Measurements from ENCODE around the gene ZNF318.
A peak's percentile ranks its signal among the peaks of the same experiment; 100 is the strongest.
"Not testable (repeated sequence)": the region's sequence is repeated elsewhere in the genome, so short reads cannot be mapped to it uniquely, and the experiment has no call there.

The ZNF318 gene

DNA sequence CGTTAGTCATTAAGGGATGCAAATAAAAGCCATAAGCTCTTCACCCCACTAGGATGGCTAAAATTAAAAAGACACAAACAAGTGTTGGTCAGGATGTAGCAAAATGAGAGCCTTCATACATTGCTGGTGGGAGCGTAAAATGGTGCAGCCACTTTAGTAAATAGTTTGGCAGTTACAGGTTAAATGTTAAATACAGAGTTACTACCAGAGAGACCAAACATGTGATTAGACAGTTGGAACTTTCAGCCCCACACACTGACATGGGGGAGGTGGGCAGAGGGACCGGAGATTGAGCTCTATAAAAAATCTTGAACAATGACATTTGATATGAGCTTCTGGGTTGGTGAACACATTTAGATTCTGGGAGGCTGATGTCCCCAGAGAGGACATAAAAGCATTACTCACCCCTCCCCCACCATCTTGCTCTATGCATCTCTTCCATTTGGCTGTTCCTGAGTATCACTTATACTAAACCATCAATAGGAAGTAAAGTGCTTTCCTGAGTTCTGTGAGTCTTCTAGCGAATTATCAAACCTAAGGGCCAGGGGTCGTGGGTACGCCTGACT lies 20.4 kb upstream of the ZNF318 start:
- H3K9me2 ChIP-seq (replicated peaks; ENCODE audit: insufficient read depth, low read length) = no peaks in the 10 kb centered on the region
- H2AFZ ChIP-seq (ENCODE audit: low read depth, low read length, severe bottlenecking) = no peak overlapping the region
- H3K27me3 ChIP-seq (ENCODE audit: low read length) = no peaks in the 10 kb centered on the region
- no peak overlapping the region for H3K4me3 ChIP-seq (ENCODE audit: insufficient read depth, low read length, poor library complexity, severe bottlenecking)
- H3K9ac ChIP-seq (ENCODE audit: low read length) = no peak overlapping the region
- peak overlapping the region; percentile 2 for H3K4me2 ChIP-seq (ENCODE audit: low read depth, low read length, poor library complexity, severe bottlenecking)
- no peaks in the 10 kb centered on the region for H3K79me2 ChIP-seq (ENCODE audit: insufficient read depth, low read length)
- no peaks in the 10 kb centered on the region for H4K20me1 ChIP-seq (ENCODE audit: low read depth, low read length)
- peaks cover 20% of the 10 kb centered on the region for H3F3A ChIP-seq (ENCODE audit: insufficient read depth)
- no peaks in the 10 kb centered on the region for H3K9me3 ChIP-seq (ENCODE audit: insufficient read depth, low read length)
- TF ChIP-seq EZH2phosphoT487 (conservative IDR thresholded peaks at IDR 0.05; ENCODE audit: low read length) (no peak), CTCF (IDR thresholded peaks at IDR 0.05; ENCODE audit: insufficient read depth, low read length, poor library complexity, severe bottlenecking) (no peak)
- H3K36me3 ChIP-seq (ENCODE audit: low read length) = no peaks in the 10 kb centered on the region
- no peak overlapping the region for H3K27ac ChIP-seq (ENCODE audit: low read depth, low read length)

DNA sequence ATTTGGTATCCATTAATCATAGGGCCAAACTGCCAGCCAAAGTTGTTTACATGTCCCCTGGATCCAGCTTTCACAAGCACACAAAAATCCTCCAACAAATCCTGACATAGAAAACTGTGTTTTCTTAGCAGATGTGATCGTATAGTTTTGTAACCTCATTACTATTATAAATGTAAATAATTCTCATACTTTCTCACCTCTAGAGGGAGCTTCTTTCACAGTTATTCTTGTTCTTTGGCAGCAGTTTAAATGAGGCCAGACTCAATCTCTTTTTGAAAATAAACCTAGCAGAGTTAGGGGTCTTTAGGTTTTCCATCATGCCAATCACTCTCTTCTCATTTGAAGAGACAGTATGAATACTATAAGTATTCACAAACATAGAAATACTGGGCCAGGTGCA lies 17.0 kb upstream of the ZNF318 start:
- Histone ChIP-seq H2AFZ (ENCODE audit: low read depth, low read length, severe bottlenecking) (peak overlapping the region; percentile 68), H3K9me2 (replicated peaks; ENCODE audit: insufficient read depth, low read length) (no peaks in the 10 kb centered on the region), H3K4me3 (ENCODE audit: insufficient read depth, low read length, poor library complexity, severe bottlenecking) (no peak overlapping the region), H3K9me3 (ENCODE audit: insufficient read depth, low read length) (no peaks in the 10 kb centered on the region), H3K27me3 (ENCODE audit: low read length) (no peaks in the 10 kb centered on the region), H3K79me2 (ENCODE audit: insufficient read depth, low read length) (no peaks in the 10 kb centered on the region), H3K9ac (ENCODE audit: low read length) (peak overlapping the region; percentile 54), H3K27ac (ENCODE audit: low read depth, low read length) (peak overlapping the region; percentile 95), H3F3A (ENCODE audit: insufficient read depth) (peaks cover 54% of the 10 kb centered on the region), H4K20me1 (ENCODE audit: low read depth, low read length) (no peaks in the 10 kb centered on the region), H3K36me3 (ENCODE audit: low read length) (no peaks in the 10 kb centered on the region), H3K4me2 (ENCODE audit: low read depth, low read length, poor library complexity, severe bottlenecking) (peak overlapping the region; percentile 60)
- TF ChIP-seq CTCF (IDR thresholded peaks at IDR 0.05; ENCODE audit: insufficient read depth, low read length, poor library complexity, severe bottlenecking) (peak; percentile 61), EZH2phosphoT487 (conservative IDR thresholded peaks at IDR 0.05; ENCODE audit: low read length) (no peak)

DNA sequence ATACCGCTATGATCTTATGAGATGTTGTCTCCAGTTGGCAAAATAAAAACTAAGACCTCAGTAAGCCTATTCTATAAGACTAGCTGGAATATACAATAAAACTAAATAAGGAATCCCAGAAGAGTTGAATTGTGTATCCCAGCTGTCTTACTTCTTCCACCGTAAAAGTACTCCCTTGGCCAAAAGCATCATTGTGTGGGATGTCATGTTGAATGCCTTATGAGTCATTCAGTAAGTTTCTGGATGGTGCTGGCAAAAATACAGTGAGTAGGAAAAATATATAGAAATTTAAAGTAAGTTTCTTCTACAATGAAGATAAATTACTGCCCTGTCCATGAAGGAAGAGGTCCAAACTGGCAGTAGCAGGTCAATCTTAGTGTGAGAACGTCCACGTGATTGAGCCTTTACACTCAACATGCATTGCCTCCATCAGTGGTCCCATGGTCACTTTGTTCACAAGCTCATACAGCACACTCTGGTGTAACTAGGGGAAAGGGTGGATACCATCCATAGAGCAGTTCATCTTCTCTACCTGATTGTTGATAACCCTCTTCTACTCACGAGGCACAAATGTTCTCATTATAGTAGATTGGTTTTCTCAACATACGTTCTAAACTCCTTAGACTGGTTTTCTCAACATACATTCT lies 13.7 kb upstream of the ZNF318 start:
- peak overlapping the region; percentile 60 for H3K4me2 ChIP-seq (ENCODE audit: low read depth, low read length, poor library complexity, severe bottlenecking)
- peaks cover 85% of the 10 kb centered on the region for H3F3A ChIP-seq (ENCODE audit: insufficient read depth)
- peak overlapping the region; percentile 3 for H3K4me3 ChIP-seq (ENCODE audit: insufficient read depth, low read length, poor library complexity, severe bottlenecking)
- H3K9me2 ChIP-seq (replicated peaks; ENCODE audit: insufficient read depth, low read length) = no peaks in the 10 kb centered on the region
- no peaks in the 10 kb centered on the region for H3K79me2 ChIP-seq (ENCODE audit: insufficient read depth, low read length)
- H2AFZ ChIP-seq (ENCODE audit: low read depth, low read length, severe bottlenecking) = no peak overlapping the region
- no peaks in the 10 kb centered on the region for H4K20me1 ChIP-seq (ENCODE audit: low read depth, low read length)
- no peaks in the 10 kb centered on the region for H3K9me3 ChIP-seq (ENCODE audit: insufficient read depth, low read length)
- no peaks in the 10 kb centered on the region for H3K27me3 ChIP-seq (ENCODE audit: low read length)
- H3K27ac ChIP-seq (ENCODE audit: low read depth, low read length) = peak overlapping the region; percentile 95
- no peaks in the 10 kb centered on the region for H3K36me3 ChIP-seq (ENCODE audit: low read length)
- no peak for TF ChIP-seq EZH2phosphoT487 (conservative IDR thresholded peaks at IDR 0.05; ENCODE audit: low read length)
- no peak for TF ChIP-seq CTCF (IDR thresholded peaks at IDR 0.05; ENCODE audit: insufficient read depth, low read length, poor library complexity, severe bottlenecking)
- H3K9ac ChIP-seq (ENCODE audit: low read length) = peak overlapping the region; percentile 54

DNA sequence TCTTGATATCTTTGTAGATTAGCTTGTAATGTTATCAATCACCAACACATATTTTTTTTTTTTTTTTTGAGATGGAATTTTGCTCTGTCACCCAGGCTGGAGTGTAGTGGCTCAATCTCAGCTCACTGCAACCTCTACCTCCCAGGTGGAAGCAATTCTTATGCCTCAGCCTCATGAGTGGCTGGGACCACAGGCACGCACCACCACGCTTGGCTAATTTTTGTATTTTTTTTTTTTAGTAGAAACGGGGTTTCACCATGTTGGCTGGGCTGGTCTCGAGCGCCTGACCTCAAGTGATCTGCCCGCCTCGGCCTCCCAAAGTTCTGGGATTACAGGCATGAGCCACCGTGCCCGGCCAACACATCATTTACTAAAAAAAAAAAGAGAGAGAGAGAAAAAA lies 11.4 kb upstream of the ZNF318 start:
- Histone ChIP-seq H3F3A (ENCODE audit: insufficient read depth) (peaks cover 91% of the 10 kb centered on the region), H3K9ac (ENCODE audit: low read length) (peak overlapping the region; percentile 39), H3K4me2 (ENCODE audit: low read depth, low read length, poor library complexity, severe bottlenecking) (peak overlapping the region; percentile 60), H3K4me3 (ENCODE audit: insufficient read depth, low read length, poor library complexity, severe bottlenecking) (peak overlapping the region; percentile 8), H3K27ac (ENCODE audit: low read depth, low read length) (peak overlapping the region; percentile 95)
- not testable (repeated sequence) for H3K27me3 ChIP-seq (ENCODE audit: low read length); H2AFZ ChIP-seq (ENCODE audit: low read depth, low read length, severe bottlenecking); H3K9me3 ChIP-seq (ENCODE audit: insufficient read depth, low read length); H4K20me1 ChIP-seq (ENCODE audit: low read depth, low read length); H3K36me3 ChIP-seq (ENCODE audit: low read length); H3K9me2 ChIP-seq (replicated peaks; ENCODE audit: insufficient read depth, low read length); H3K79me2 ChIP-seq (ENCODE audit: insufficient read depth, low read length)
